ENCODE data around the gene RBM19.
"Not testable (repeated sequence)": the region's sequence is repeated elsewhere in the genome, so short reads cannot be mapped to it uniquely, and the experiment has no call there.

Gene RBM19

GRCh38 chr12:113827539-113828114 lies 138.5 kb downstream of the RBM19 start:
- DNase-seq (ENCODE audit: low read depth) = no peak

GRCh38 chr12:113826805-113827538 lies 139.2 kb downstream of the RBM19 start:
- DNase-seq (ENCODE audit: low read depth) = no peak

DNA sequence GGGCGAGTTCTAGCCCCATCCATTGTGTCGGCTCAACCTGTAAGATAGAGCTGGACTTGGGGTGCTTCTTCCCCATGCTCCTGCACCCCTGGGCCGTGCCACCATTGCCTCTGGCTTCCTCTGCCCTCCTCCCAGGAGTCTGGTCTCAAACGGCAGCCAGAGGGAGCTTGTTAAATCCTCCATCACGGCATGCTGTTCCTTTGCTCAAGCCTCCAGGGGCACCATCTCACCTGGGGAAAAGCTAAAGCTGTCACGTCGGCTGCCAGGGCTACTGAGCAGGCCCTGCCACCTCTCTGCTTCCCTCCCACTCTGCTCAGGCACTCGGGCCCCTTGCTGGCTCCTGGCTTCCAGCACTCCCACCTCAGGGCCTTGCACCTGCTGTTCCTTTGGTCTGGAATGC lies 140.4 kb downstream of the RBM19 start:
- DNase-seq (ENCODE audit: low read depth) = no peak

DNA sequence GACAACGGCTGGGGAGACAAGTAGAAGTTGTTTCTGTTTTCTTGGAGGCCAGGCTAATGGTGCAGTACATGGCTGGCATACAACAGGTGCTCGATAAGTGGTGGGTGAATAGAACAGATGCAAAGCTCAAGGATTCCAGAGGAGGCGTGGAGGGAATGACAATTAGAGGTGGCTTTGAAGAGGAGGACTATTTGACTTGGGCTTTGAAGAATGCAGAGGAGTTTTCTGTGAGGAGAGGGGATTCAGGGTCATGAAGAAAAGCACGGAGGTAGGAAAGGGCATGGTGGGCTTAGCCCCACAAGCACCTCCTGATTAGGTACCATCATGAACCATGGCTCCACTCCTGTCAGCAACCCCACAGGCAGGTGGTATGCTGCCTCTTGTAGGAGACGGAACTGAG lies 142.3 kb downstream of the RBM19 start:
- DNase-seq (ENCODE audit: low read depth) = no peak

DNA sequence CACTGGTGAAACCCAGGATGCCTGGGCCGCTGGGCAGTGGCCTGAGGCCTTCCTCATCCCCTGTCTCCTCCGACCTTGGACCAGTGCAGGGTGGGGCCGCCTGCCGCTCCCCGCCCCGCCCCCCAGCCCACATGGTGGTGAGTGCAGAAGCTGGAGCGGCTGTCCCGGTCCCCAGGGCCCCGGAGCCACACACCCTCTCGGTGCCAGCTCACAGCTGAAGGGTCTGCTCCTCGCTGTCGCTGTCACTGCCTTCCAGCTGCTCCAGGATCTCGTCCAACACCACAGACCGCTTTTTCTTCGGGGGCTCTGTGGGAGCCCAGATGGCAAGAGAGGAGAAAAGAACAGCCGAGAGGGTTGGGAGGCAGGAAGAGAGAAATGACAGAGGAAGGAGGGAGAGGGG lies 143.1 kb downstream of the RBM19 start:
- no peak for DNase-seq (ENCODE audit: low read depth)

DNA sequence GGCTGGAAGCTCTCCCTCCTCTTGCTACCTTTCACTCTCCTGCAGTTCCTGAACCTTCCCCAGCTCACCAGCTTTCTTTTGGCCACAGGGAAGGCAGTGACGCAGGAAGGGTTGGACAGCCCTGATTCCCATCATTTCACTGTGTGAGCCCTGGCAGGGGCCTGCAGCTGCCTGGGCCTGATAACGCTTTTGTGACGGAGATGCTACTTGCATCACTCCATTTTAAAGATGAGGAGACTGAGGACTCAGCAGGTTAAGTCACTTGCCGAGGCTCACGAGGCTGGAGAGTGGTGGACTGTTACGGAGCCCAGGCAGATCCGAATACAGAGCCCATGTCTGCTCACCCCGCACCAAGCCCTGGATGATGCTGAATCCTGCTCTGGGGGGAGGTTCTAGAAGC lies 145.3 kb downstream of the RBM19 start:
- no peak for DNase-seq (ENCODE audit: low read depth)

DNA sequence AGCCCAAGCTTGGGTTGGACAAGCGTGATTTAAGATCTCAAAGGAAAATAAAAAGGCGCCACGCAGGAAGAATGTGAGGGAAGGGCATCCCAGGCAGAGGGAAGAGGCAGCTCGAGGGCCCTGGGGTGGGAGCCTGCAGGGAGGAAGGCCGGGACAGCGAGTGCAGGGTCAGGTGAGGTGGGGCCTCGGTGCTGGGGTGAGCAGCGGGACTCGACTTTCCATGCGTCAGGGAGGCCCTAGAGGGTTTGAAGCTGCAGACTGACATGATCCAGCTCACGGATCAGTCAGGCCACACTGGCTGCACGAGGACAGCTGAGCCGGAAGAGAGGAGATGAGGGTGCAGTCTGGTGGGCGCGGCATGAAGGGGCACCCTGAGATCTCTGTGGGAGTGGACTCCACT lies 145.8 kb downstream of the RBM19 start:
- DNase-seq (ENCODE audit: low read depth) = no peak

DNA sequence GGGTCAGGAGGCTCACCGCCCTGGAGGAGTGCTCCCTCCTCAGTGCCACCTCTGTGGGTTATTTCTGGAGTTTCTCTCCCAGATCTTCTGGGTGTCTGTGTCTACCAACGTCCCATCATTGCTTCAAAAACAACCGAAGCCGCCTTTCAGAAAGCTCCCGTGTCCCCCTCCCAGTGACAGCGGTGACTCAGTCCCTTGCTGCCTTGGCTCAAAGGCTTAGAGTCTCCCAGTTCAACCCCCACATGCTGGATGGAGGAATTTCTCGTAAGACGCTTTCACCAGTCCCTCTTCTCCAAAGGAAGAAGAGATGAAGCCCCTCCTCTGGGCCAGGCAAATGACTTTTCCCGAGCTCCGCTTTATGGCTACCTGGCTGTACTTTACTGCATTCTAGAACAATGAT lies 146.6 kb downstream of the RBM19 start:
- DNase-seq (ENCODE audit: low read depth) = no peak

DNA sequence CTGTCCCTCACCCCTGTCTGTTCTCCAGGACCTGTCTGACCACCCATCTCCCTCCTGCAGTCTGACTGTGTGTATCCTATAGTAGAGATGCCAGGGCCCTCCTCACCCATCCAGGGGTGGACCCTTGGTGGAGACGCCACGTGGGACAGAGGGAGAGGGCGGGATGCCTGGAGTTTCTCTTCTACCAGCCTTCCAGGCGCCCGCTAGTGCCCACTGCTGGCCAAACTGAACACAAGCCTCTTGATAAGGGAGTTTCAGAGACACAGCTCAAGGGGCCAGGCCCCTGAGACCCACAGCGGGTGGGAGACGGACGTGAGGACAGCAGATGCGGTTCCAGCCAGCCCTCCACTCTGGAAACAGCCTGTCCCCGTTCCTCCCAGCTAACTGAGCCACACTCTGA lies 147.3 kb downstream of the RBM19 start:
- DNase-seq (ENCODE audit: low read depth) = no peak

DNA sequence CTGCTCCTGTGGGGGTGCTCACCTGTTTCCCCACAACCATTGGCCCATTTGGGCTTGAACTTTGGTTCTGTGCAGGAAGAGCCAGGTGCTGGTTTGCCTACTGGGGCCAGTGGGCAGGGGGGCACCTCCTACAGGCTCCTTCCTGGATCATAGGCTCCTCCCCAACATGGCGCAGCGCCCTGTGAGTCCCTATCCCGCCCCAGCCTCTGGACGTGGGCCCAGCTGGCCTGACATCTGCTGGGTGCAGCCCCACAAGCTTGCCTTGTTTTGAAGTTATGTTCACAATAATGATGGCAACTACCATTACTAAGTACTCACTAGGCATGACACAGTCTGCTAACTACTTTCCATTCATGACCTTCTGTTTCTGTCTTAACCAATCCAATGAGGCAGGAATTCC lies 147.8 kb downstream of the RBM19 start:
- DNase-seq (ENCODE audit: low read depth) = no peak

DNA sequence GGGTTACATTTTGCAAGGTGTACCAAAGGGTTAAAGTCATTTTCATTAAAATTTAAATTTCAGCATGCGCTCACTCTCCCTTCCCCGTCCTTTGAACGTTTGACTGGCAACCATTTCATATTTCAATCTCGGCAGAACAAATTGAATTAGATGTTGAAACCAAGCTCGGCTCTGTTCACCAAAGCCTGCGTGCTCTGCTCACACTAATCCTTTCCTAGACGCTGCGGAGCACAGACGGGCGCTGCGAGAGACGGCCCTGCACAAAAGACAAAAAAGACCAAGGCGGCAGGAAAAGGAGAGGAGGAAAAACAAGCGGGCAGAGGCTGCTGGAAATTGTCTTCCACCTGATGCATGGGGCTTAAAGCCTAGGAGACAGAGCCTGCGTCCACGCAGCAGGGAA lies 149.3 kb downstream of the RBM19 start:
- no peak for DNase-seq (ENCODE audit: low read depth)

GRCh38 chr12:113815031-113815430 lies 151.1 kb downstream of the RBM19 start:
- DNase-seq (ENCODE audit: low read depth) = no peak

GRCh38 chr12:113813229-113813541 lies 152.9 kb downstream of the RBM19 start:
- DNase-seq (ENCODE audit: low read depth) = no peak

DNA sequence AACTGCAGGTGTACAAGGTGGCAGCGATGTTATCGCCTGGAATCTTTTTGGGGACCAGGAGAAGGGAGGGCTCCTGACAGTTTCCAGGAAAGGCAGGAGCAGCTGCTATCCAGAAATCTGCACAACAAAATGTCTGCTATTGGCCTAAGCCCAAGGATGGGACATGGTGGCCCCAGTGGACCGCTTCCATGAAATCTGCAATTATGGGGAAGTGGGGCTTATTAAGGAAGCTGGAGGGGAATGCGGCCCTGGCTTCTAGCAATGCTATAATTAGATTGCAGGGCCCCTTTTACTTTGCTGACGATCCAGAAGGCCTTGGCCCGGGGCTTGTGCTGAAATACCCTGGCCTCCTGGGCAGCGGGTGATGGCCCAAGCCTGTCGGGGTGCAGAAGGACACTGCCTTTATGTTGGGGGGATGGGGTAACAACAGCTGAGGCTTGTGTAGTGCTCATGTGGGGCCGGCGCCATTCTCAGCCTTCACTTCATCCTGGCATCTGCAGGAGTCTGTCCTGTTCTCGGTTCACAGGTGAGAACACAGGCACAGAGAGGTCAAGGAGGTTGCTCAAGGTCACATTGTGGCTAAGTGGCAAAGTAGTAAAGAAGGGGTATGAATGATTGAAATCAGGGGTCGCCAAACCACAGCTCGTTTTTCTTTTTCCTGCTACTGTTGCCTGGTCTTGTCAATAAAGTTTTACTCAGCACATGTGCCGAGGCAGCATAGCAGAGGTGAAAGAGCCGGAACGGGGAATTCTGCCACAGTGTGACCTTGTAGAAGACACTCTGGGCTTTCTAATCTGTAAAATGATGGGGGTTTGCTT lies 153.5 kb downstream of the RBM19 start:
- no peak for DNase-seq (ENCODE audit: low read depth)

- not testable (repeated sequence) for DNase-seq (ENCODE audit: low read depth)
Measured at GRCh38 chr12:113809462-113810220, 156.5 kb downstream of the RBM19 start.

GRCh38 chr12:113808095-113808951 lies 157.8 kb downstream of the RBM19 start:
- no peak for DNase-seq (ENCODE audit: low read depth)

DNA sequence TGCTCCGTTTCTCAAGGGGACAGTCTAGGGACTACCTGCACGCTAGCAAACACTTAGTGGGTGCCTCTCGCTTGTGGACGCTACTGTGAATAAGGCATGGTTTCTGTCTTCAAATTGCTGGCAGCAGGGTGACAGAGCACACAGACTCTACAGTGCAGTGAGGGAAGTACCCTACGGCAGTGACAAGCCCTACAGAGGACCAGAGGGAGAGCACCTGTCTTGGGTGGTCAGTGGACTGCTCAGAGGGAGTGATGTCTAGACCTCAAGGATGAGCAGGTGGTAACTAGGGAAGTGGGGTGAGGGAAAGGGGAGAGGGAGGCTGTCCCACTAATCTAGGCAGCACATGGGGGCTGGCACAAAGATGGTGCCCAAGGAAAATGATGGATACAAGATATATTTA lies 160.5 kb downstream of the RBM19 start:
- DNase-seq (ENCODE audit: low read depth) = no peak

- no peak for DNase-seq (ENCODE audit: low read depth)
Measured at GRCh38 chr12:113804961-113805600, 161.0 kb downstream of the RBM19 start.

GRCh38 chr12:113803759-113804140 lies 162.4 kb downstream of the RBM19 start:
- DNase-seq (ENCODE audit: low read depth) = no peak

DNA sequence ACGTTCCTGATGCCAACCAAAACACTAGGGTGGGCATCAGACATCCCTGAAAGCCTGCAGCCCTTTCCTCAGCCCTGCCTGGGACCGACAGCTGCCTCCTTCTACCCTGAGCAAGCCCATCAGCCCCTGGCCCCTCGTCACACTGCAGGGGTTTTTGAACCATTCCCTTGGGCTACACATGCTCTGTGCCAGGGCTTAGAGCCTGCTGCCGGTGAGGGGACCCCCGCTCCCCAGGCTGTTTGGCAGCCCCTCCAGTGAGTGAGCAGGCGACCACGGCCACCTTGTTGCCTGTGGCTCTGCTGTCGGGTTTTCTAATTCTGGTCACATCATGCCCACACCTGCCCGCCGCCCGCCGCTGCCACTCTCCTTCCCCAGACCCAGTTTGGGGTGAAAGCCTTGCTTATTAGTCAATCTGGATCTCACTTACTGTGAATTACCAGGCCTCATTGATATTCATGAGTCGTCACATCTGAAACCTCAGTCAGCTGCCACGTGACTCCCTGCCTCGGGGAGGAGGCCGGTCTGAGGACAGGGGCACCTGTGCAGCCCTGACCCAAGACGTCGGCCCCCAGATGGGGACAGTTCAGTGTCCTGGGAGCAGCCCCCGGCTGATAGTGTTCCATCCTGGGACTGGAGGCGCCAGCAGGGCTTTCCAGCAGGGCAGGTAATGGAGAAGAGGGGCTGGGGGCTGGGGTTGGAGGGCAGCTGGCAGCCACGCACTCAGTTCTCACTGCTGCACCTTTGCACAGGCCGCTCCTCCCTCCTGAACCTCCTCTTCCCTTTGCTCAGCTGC lies 163.0 kb downstream of the RBM19 start:
- DNase-seq (ENCODE audit: low read depth) = no peak
